Non-pigmented ciliary epithelial cell (primary cell): ENCODE data around the gene SWAP70.
A peak's percentile ranks its signal among the peaks of the same experiment; 100 is the strongest.
"Not testable (repeated sequence)": the region's sequence is repeated elsewhere in the genome, so short reads cannot be mapped to it uniquely, and the experiment has no call there.

Experiments
- DNase-seq: peaks from one replicate; pipeline ENCODE4 v3.0.0-alpha.2; 2010; ENCODE audit warnings: low read depth

Gene SWAP70

DNA sequence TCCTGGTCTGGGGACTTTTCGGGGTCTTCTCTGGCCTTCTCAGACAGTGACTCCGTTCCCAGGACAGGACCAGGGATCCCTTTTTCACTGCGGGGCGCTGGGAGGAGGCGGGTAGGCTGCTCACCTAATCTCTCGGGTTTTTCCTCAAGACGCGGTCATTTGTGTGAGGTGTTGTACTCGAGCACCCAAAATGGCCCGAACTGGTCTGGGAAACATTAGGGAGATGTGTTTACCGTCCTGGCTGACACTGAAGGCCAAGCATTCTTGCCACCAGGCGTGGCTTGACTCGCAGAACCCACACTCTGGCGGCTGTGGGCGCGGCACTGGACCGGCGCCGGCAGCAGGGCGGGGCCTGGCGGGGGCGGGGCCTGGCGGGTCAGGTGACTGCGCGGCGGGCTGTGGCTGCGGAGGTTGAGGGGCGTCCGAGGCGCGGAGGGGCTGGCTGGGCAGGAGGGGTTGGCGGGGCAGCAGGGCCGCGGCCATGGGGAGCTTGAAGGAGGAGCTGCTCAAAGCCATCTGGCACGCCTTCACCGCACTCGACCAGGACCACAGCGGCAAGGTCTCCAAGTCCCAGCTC is at the start of gene SWAP70:
TSS of gene SWAP70 (plus strand) at position 379 of the 577 bp plus-strand sequence. CDS start at position 482, 103 bp downstream.
- DNase-seq = peak; percentile 32

DNA sequence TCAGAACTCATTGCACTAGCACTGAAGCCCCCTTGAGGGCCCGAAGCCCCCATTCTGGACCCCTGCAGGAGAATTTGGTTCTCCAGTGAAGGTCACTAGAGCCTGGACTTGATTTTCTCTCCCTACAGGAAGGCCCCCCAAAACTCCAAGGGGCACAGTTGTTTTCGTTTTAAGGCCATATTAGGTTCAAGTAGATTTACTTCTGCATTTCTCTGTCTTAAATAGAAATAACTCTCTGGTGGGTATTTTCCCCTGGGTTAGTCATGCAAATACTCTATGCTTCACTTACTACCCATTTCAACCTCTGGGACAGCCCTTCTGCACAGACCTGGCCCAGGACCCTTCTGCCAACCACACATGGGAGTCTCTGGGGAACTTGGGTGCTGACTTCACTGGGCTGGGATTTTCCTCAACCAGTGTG is 48.8 kb upstream of the SWAP70 start:
- no peak for DNase-seq

DNA sequence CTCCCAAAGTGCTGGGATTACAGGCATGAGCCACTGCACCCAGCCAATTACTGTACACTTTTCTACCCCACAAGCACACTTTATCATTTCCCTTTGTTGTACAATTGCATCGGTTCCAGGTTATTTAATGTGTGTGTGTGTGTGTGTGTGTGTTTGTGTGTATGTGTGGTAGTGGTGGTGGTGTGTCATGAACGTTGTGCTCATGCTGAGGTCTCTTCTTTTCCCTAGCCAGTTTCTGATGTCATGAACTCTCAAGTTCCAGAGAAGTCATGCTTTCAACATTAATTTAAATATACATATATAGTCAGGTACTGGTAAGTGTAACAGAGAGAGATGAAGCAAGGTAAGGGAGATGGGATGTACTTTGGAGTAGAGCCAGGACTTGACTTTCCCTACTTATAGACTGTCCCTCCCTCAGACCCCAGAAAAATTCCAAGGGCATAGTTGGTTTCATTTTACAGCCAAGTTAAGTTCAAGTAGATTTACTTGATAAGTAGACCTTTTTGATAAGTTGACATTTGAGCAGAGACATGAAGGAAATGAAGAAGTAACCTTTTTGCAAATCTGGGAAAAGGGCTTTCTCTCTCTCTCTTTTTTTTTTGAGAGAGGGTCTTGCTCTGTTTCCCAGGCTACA is 47.7 kb upstream of the SWAP70 start:
- DNase-seq = no peak

DNA sequence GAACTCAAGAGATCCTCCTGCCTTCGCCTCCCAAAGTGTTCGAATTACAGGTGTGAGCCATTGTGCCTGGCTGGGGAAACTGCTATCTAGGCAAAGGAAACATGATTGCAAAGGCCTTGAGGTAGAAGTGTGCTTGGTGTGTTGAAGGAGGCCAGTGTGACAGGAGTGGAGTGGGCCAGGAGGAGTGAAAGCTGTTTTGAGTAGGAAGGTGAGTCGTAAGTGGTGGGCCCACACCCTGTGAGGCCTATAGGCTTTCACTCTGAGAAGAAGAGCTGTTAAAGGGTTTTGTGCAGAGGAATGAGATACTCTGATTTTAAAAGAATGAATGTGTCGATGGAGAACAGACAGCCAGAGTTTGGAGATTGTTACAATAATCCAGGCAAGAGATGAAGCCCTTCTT is 47.0 kb upstream of the SWAP70 start:
- DNase-seq = no peak

DNA sequence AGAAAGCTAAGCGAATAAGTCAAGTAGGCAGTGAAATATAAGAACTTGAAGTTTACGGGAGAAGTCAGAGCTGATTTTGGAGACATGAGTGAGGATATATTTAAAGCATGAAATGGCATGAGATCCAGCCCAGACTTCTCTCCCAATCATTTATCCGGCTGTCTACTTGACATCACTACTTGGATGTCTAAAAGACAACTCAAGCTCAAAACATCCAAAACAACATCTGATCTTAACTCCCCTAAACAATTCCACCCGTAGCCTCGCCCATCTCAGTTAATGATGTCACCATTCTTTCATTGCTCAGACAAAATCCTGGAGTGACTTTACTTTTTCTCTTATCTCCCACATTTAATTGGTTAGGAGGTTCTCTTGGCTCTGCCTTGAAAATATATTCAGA is 45.9 kb upstream of the SWAP70 start:
- peak; percentile 60 for DNase-seq

DNA sequence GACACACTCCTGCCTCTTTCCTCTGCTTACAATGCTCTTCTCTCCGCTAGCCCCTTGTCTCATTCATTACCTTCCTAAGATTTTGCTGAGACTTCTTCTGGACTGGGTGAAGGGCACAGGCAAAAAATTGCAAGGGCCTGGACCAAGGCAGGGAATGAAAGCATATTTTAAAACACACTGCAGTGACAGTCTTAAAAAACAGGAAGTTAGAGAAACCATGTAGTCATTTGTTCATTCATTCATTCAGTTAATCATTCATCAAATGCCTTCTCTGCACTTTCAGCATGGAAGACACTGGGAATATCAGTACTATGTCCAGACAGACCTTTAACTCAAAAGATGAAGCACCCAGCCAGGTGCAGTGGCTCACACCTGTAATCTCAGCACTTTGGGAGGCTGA is 44.9 kb upstream of the SWAP70 start:
- DNase-seq = no peak

DNA sequence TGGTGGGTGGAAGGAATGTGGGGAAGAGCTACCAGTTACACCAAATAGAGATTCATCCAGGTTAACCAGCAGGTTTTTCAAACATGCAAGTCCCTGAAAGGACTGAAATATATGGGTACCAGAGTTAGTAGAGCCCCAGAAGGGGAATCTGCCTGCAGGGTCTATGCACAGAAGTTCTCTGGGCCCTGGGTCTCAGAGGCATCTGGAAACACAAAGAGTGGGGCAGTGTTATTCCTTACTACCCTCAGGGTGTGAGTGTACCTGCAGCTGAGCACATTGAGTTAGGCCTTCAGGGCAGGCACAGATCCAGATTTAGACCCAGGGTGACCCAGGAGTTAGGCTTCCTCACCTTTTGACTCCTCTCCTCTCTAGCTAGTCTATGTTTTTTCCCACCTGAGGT is 43.9 kb upstream of the SWAP70 start:
- DNase-seq = no peak

DNA sequence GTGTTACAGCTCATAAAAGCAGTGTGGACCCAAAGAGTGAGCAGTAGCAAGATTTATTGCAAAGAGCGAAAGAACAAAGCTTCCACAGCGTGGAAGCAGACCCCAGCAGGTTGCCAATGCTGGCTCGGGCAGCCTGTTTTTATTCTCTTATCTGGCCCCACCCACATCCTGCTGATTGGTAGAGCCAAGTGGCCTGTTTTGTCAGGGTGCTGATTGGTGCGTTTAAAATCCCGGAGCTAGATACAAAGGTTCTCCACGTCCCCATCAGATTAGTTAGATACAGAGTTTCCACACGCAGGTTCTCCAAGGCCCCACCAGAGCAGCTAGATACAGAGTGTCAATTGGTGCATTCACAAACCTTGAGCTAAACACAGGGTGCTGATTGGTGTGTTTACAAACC is 41.5 kb upstream of the SWAP70 start:
- not testable (repeated sequence) for DNase-seq

DNA sequence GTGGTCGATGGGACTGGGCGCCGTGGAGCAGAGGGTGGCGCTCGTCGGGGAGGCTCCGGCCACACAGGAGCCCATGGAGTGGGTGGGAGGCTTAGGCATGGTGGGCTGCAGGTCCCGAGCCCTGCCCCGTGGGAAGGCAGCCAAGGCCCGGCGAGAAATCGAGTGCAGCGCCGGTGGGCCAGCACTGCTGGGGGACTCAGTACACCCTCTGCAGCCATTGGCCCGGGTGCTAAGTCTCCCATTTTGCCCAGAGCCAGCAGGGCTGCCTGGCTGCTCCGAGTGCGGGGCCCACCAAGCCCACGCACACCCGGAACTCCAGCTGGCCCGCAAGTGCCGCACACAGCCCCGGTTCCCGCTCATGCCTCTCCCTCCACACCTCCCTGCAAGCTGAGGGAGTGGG is 40.8 kb upstream of the SWAP70 start:
- not testable (repeated sequence) for DNase-seq

DNA sequence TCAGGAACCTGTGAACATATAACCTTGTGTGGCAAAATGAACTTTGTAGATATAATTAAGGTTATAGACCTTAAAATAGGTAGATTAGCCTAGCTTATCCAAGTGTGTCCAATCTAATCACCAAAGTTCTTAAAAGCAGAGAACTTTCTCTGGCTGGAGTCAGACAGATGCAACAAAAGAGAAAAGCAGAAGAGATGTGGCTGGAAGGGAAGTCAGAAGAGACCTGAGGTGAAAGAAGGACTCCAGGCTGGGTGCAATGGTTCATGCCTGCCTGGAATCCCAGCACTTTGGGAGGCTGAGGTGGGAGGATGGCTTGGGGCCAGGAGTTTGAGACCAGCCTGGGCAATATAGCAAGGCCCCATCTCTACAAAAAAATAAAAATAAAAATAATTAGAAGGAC is 39.4 kb upstream of the SWAP70 start:
- no peak for DNase-seq

DNA sequence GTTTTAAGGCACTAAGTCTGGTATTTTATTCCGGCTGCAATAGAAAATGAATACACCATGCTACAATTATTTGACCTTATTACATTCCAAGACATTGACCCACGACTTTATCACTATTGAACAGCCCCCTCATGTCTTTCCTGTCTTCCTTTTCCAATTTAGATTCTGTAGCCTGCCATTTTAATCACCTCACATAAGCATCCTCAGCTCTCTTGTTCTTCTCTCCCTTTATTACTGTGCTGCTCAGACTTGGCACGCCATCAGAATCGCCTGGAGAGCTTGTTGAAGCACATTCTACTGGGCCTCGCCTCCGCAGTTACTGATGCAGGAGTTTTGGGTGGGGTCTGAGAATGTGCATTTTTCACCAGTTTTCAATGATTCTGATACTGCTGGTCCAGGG is 38.7 kb upstream of the SWAP70 start:
- no peak for DNase-seq

DNA sequence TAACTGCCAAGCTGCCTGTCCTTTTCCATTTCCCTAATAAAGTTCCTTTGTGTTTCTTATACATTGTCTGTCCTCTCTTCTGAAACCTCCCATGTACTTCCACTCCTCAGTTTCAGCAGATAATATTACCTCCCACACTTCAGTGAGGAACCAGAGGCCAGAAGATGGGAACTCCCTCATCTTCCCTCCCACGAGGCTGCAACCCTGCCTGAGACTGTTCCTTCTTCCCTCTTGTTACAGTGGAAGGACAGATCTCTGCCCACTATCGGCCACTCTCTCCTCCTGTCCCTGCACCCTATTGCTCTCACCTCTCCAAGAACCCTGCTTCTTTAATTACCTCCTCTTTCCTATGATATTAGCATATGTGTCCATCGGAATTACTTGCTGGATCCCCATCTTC is 38.1 kb upstream of the SWAP70 start:
- no peak for DNase-seq

DNA sequence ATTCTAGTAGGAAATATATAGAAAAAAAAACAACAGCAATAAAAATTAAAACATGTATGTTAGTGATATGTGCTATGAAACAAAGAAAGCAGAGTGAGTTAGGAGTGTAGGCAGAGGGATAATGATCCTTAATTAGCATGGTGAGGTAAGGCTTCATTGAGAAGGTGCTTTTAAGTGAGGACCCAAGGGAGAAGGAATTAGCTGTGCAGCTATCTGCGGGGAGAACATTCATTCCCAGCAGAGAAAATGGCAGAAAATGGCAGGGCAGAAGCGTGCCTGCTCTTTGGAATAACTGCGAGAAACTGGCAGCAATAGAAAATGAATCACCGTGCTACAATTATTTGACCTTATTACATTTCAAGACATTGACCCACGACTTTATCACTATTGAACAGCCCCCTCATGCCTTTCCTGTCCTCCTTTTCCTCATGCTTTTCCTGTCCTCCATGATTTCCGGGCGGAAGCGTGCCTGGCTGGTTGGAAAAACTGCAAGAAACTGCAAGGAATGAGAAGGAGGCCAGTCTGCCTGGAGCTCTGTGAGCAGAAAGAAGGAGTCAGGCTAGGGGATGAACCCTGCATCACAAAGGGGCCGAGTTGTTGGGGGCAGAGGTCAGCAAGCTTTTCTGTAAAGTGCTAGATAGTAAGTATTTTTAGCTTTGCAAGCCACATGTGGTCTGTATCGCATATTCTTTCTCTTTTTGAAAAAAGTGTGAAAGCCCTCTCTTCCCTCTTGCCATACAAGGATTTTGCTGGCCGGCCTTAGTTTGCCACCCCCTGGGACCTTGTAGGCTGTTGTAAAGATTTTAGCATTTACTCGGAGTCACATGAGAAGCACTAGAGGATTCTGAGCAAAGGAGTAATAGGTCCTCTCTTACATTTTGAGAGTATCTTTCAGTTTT is 37.1 kb upstream of the SWAP70 start:
- no peak for DNase-seq

DNA sequence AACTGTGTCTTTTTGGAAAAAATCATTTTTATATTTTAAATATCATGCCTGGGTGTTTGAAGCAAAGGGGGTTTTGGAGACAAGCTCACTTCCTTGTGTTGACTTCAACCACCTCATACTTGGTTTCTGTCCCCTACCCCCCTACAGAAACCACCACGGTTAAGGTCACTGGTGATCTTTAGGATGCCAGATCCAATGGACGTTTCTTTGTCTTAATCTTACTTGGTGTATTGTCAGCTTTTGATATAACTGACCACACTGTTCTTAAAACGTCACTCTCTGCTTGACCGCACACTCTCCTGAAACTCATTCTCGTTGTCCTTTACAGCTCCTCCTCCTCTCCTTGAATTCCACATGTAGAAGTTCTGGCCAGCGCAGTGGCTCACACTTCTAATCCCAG is 34.8 kb upstream of the SWAP70 start:
- DNase-seq = no peak

DNA sequence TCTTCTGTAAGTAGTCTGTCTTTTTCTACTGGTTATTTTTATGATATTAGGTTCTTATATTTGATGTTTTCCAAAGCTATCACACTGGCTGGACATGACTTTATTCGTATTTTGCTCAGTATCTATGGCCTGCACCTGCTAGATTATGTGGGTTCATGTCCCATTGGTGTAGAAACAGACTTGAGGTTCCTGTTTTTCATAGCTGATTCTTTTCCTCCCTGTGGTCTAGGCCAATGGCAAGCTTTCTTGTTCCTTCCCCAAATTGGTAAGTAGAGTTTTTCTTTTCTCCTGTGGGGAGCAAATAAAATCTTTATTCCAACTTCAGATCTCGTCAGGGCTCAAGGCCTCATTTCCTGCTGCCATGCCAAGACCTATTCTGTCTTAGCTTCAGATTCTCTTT is 30.2 kb upstream of the SWAP70 start:
- no peak for DNase-seq

DNA sequence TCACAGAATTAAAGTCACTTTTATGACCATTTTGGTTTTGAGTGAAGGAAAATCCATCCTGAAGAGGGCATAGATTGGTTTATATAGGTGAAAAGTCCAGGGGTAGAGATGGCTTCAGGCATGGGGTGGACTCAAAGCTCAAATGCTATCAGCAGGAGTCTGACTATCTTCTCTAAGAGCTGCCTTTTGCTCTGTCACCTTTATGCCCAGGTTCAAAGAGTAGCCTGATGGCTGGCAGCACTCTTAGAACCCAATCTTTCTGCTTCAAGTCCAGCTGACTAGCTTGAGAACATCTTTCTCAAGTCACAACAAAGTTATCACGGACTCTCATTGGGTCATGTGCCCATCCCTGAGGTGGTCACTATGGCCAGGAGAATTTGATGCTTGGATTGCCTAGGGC is 27.2 kb upstream of the SWAP70 start:
- DNase-seq = no peak

DNA sequence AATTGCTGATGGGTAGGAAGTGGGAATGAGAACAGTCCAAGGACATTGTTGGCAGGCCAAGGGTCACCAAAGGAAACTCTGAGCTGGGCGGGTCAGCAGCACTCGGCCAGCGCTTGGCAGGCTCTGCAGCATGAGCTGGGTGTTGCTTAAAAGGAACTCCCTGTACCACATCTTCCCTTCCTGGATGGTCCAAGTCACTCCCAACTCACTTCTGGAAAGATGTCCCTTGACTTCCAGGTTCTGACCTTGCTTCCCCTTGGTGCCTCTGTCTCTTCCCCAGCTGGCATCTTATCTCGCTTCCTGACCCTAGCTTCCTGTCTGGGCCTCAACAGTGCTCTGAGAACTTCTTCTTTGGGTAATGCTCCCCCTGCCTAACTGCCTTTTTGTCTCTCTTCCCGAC is 24.8 kb upstream of the SWAP70 start:
- DNase-seq = no peak

DNA sequence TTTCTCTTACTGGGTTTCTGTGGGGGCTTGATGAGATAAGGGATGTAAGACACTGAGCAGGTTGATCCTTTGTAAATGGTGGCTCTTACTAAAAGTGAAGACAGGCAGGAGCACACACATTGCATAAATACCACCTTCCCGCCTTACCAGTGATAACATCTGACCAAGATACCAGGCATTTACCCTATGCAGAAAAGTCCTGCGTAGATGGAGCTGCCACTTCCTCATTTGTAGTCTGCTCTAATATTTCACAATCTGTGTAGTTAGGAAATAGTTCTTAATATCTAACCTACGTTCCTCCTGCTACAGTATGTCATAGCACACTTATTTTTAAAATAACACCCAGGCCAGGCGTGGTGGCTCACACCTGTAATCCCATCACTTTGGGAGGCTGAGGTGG is 23.9 kb upstream of the SWAP70 start:
- DNase-seq = no peak

DNA sequence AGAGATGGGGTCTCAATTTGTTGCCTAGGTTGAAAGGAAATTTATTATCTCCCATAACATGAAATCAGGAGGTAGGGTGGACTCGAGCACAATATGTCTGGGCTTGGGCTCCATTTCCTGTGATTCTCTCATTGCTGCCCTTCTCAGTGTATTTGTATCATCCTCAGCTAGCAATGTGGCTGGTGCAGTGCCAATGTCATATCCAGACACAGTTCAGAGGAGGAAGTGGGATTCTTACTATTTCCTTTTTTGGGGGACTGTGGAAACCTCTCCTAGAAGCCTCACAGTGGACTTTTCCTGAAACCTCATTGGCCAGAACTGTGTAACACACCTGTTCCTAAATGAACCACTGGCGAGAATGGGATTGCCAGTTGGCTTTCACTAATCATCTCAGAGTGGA is 21.0 kb upstream of the SWAP70 start:
- DNase-seq = no peak

DNA sequence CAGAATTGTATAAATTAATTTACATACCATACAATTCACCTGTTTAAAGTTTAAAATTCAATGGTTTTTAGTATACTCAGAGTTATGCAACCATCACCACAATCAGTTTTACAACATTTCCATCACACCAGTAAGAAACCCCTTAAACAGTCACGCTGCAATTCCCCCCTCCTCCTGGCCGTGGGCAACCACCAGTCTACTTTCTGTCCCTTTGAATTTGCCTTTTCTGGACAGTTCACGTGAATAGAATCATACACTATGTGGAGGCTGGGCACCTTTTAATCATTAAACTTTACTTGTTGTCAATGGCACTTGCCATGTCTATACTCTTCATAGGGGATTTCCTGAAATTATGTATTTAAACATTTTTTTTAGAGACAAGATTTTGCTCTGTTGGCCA is 20.1 kb upstream of the SWAP70 start:
- DNase-seq = no peak

DNA sequence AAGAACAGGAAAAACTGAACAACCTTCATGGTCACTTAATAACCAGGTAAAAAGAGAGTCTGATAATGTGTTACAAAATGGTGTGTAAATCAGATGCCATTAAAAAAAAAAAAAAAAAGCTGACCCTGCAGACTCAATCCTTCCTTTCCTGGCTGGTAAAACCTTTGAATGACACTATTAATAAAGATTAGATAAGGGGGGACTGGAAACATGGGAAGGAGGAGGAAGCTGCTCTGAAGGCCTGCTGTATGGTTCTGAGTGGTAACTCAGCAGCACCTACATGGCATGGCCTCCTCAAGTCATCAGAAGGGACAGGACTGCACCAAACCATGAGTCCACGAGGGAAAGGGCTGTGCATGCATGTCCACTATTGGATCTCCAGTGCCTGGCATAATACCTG is 18.0 kb upstream of the SWAP70 start:
- DNase-seq = no peak

DNA sequence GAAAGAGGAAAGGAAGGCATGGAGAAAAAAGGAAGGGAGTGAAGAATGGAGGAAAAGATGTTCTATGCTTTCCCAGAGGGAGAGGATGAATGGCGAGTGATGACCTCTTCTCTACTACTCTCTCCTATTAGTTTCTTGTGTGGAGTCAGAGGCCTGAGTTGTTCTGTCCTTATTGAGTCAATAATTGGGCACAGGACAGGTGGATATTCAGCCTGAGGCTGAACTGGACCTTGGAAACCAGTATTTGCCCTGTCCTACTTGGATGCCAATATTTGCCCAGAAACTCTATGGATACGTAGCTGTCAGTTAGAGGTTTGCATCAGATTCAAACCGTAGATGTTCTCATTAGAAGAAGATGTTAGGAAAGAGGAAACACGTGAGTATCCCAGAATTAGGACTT is 17.6 kb upstream of the SWAP70 start:
- no peak for DNase-seq

DNA sequence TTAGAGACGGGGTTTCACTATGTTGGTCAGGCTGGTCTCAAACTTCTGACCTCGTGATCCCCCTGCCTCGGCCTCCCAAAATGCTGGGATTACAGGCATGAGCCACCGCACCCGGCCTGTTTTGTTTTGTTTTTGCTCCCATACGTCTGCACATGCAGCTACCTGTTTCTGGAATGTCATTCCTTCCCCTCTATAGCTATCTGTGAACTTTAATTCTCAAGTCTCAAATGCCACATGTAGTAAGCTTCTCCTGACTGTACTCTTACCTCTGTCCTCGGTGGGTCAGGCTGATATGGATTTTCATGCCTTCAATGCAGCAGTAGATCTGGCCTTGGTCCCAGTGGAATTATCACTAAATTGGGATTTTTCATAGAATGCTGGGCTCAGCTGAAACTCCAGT is 12.4 kb upstream of the SWAP70 start:
- no peak for DNase-seq
